Measurements from ENCODE around the gene ALDH3B2.
"Not testable (repeated sequence)": the region's sequence is repeated elsewhere in the genome, so short reads cannot be mapped to it uniquely, and the experiment has no call there.

ALDH3B2 gene

GRCh38 chr11:67638535-67639437, 35.6 kb downstream of the ALDH3B2 start:
- DNase-seq (ENCODE audit: extremely low spot score): no peak
- POLR2A ChIA-PET: no interaction called here
- CTCF ChIA-PET: interaction anchor here (0.7 to 1.8 kb wide), 2 partner anchors 9 to 10 kb away, joined by 4 to 7 read pairs; partner anchors contain the start of gene NUDT8
- TF ChIP-seq FOXK2 (IDR thresholded peaks at IDR 0.05) (no peak), SUZ12 (IDR thresholded peaks at IDR 0.05) (no peak), BHLHE40 (IDR thresholded peaks at IDR 0.05; ENCODE audit: borderline replicate concordance) (no peak), TARDBP (IDR thresholded peaks at IDR 0.05) (no peak), ZNF384 (IDR thresholded peaks at IDR 0.05) (no peak), FOXA1 (IDR thresholded peaks at IDR 0.05) (no peak), HDGF (IDR thresholded peaks at IDR 0.05; ENCODE audit: borderline replicate concordance) (no peak), PKNOX1 (IDR thresholded peaks at IDR 0.05) (no peak), ELF4 (IDR thresholded peaks at IDR 0.05) (no peak), LEF1 (IDR thresholded peaks at IDR 0.05; ENCODE audit: borderline replicate concordance) (no peak), NFRKB (IDR thresholded peaks at IDR 0.05) (no peak), CTBP1 (IDR thresholded peaks at IDR 0.05; ENCODE audit: borderline replicate concordance) (no peak), ARNT (IDR thresholded peaks at IDR 0.05) (no peak), FOXM1 (IDR thresholded peaks at IDR 0.05; ENCODE audit: borderline replicate concordance) (no peak)

- DNase-seq (ENCODE audit: extremely low spot score); CTCF ChIA-PET; POLR2A ChIA-PET: not testable (repeated sequence)
These were observed 37.0 kb downstream of the ALDH3B2 start for GRCh38 chr11:67637441-67637840.

- no peak for TF ChIP-seq SP1 (IDR thresholded peaks at IDR 0.05)
- no peak for TF ChIP-seq FOXA1 (IDR thresholded peaks at IDR 0.05)
- no peak for TF ChIP-seq BHLHE40 (IDR thresholded peaks at IDR 0.05; ENCODE audit: borderline replicate concordance)
- TF ChIP-seq LEF1 (IDR thresholded peaks at IDR 0.05; ENCODE audit: borderline replicate concordance): no peak
- TF ChIP-seq CTBP1 (IDR thresholded peaks at IDR 0.05; ENCODE audit: borderline replicate concordance): no peak
- TF ChIP-seq FOXK2 (IDR thresholded peaks at IDR 0.05): no peak
- TF ChIP-seq NFRKB (IDR thresholded peaks at IDR 0.05): no peak
- no peak for TF ChIP-seq ELF4 (IDR thresholded peaks at IDR 0.05)
- TF ChIP-seq SUZ12 (IDR thresholded peaks at IDR 0.05): no peak
- TF ChIP-seq L3MBTL2 (conservative IDR thresholded peaks at IDR 0.05): no peak
- no peak for TF ChIP-seq HDGF (IDR thresholded peaks at IDR 0.05; ENCODE audit: borderline replicate concordance)
- no peak for TF ChIP-seq ZNF384 (IDR thresholded peaks at IDR 0.05)
- no peak for TF ChIP-seq PKNOX1 (IDR thresholded peaks at IDR 0.05)
- TF ChIP-seq TARDBP (IDR thresholded peaks at IDR 0.05): no peak
- no peak for TF ChIP-seq FOXM1 (IDR thresholded peaks at IDR 0.05; ENCODE audit: borderline replicate concordance)
- no peak for TF ChIP-seq ARNT (IDR thresholded peaks at IDR 0.05)
- ChIA-PET POLR2A (no interaction called here), CTCF (no interaction called here)
- no peak for DNase-seq (ENCODE audit: extremely low spot score)
These were observed 37.5 kb downstream of the ALDH3B2 start for GRCh38 chr11:67636962-67637361.

- ChIA-PET POLR2A (no interaction called here), CTCF (no interaction called here)
- TF ChIP-seq SP1 (IDR thresholded peaks at IDR 0.05) (no peak), NFRKB (IDR thresholded peaks at IDR 0.05) (no peak), ZNF384 (IDR thresholded peaks at IDR 0.05) (no peak)
- DNase-seq (ENCODE audit: extremely low spot score): no peak
These were observed 39.2 kb downstream of the ALDH3B2 start for GRCh38 chr11:67635231-67635521.

- no peak for DNase-seq (ENCODE audit: extremely low spot score)
- POLR2A ChIA-PET: no interaction called here
- no peak for TF ChIP-seq FOXA1 (IDR thresholded peaks at IDR 0.05)
- CTCF ChIA-PET: no interaction called here
These were observed 39.8 kb downstream of the ALDH3B2 start for GRCh38 chr11:67634366-67635230.

GRCh38 chr11:67633758-67634365, 40.6 kb downstream of the ALDH3B2 start:
- TF ChIP-seq PKNOX1 (IDR thresholded peaks at IDR 0.05): no peak
- no peak for TF ChIP-seq FOXK2 (IDR thresholded peaks at IDR 0.05)
- no peak for TF ChIP-seq CTBP1 (IDR thresholded peaks at IDR 0.05; ENCODE audit: borderline replicate concordance)
- no peak for TF ChIP-seq FOXA1 (IDR thresholded peaks at IDR 0.05)
- no peak for TF ChIP-seq ZNF384 (IDR thresholded peaks at IDR 0.05)
- TF ChIP-seq SP1 (IDR thresholded peaks at IDR 0.05): no peak
- TF ChIP-seq ELF4 (IDR thresholded peaks at IDR 0.05): no peak
- TF ChIP-seq TARDBP (IDR thresholded peaks at IDR 0.05): no peak
- TF ChIP-seq LEF1 (IDR thresholded peaks at IDR 0.05; ENCODE audit: borderline replicate concordance): no peak
- TF ChIP-seq NFRKB (IDR thresholded peaks at IDR 0.05): no peak
- TF ChIP-seq FOXM1 (IDR thresholded peaks at IDR 0.05; ENCODE audit: borderline replicate concordance): no peak
- TF ChIP-seq BHLHE40 (IDR thresholded peaks at IDR 0.05; ENCODE audit: borderline replicate concordance): no peak
- no peak for TF ChIP-seq ARNT (IDR thresholded peaks at IDR 0.05)
- TF ChIP-seq HDGF (IDR thresholded peaks at IDR 0.05; ENCODE audit: borderline replicate concordance): no peak
- no peak for TF ChIP-seq L3MBTL2 (conservative IDR thresholded peaks at IDR 0.05)
- TF ChIP-seq SUZ12 (IDR thresholded peaks at IDR 0.05): no peak
- no peak for DNase-seq (ENCODE audit: extremely low spot score)
- POLR2A ChIA-PET: no interaction called here
- CTCF ChIA-PET: no interaction called here

Measured in HEK293T (cell line).